NT2/D1 (cell line): ENCODE results near the gene SARNP.

Source experiments
- SUZ12 ChIP-seq: IDR thresholded peaks from 2 replicates; pipeline ENCODE4 v1.6.1; 2011; ENCODE audit not compliant: insufficient read length, insufficient read depth; ENCODE audit errors: extremely low read depth
- YY1 ChIP-seq: IDR thresholded peaks from 2 replicates; pipeline ENCODE4 v1.6.1; 2011; ENCODE audit not compliant: insufficient read length, insufficient read depth
- ZNF274 ChIP-seq: IDR thresholded peaks from 2 replicates; pipeline ENCODE4 v1.6.1; 2011; ENCODE audit warnings: mild to moderate bottlenecking, low read depth, low read length

DNA sequence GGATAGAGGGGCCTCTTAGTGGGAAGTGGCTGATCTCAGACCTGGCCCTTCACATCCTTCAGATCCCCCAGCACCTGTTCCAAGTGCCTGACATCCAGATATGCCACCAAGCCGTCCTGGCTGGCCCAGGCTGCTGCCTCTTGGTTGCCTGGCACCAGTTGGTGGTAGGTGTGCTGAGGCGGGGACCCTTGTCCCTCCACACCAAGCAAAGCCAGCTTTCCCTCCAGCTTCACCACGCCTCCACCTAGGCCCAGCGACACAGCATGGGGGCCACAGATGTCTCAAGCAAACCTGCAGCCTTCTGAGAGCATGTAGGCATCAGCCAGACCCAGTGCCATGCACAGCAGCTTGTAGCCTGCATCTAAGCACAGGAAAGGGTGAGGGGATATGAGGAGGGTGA, 85.2 kb downstream of the SARNP start:
- TF ChIP-seq YY1 (no peak), ZNF274 (no peak), SUZ12 (no peak)
